HPDE6-E6E7 (cell line): ENCODE measurements around the gene ACTA1.
"Not testable (repeated sequence)": the region's sequence is repeated elsewhere in the genome, so short reads cannot be mapped to it uniquely, and the experiment has no call there.

Source experiments
- DNase-seq: peaks from one replicate; pipeline ENCODE4 v3.0.0; 2011; ENCODE audit warnings: missing footprints; ENCODE audit errors: extremely low spot score

ACTA1 gene

DNA sequence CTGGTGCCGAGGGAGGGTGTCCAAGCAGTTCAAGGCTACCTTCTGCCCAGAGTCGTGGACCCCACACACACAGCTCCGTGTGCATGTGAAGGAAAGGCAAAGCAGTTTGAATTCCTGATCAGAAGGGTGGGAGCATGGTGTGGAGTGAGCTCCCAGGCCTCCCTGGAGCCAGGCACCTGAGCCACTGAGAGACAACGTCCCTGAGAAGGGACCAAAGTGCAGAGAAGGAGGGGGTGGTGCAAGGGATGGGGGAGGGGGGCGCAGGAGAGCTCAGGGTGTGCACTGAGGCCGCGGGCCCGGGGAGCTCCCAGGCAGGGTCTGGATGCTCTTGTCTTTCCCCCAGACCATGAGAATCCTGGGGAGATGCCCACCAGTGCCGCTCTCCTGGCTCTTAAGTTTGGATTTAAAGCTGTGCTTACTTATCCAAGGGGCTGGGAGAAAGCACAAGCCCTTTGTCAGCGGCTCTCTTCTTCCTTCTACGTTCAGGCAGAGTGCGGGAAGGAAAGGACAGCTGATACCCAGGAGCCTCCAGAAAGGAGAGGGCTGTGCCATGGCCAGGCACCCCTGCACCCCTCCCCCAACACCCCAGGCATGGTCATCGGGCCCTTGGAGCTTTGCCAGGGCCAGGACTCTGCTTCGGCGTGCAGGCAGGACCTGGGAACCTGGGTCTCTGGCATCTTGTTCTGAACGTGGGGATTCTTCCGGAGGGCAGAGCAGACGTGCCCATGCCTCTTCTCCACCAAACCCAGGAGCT, 24.1 kb downstream of the ACTA1 start:
- no peak for DNase-seq

DNA sequence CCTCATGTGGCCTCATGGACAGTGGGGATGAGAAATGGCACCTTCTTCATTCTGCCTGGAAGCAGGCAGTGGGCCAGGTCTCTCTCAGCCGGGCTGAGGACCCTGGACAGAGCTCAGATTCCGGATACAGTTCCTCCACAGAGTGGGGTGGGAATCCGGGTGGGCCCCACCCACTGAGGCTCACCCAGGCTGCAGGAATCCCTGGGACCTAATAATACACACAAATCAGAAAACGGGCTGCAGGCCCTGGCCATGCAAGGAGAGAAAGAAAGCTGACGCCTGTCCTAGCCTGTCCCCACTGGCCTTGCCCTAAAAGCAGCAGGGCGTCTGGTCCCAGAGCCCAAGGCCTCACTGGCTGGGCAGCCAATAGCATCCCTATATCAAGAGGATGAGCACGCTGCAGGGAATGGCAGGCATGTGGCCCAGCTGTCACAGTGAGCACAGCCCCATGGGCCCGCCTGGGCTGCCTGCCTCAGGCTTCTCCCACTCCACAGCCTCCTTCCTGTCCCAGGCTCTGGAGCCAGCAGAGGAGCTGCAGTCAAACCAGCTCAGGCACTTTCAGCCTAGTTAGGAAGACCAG, 25.3 kb downstream of the ACTA1 start:
- no peak for DNase-seq

DNA sequence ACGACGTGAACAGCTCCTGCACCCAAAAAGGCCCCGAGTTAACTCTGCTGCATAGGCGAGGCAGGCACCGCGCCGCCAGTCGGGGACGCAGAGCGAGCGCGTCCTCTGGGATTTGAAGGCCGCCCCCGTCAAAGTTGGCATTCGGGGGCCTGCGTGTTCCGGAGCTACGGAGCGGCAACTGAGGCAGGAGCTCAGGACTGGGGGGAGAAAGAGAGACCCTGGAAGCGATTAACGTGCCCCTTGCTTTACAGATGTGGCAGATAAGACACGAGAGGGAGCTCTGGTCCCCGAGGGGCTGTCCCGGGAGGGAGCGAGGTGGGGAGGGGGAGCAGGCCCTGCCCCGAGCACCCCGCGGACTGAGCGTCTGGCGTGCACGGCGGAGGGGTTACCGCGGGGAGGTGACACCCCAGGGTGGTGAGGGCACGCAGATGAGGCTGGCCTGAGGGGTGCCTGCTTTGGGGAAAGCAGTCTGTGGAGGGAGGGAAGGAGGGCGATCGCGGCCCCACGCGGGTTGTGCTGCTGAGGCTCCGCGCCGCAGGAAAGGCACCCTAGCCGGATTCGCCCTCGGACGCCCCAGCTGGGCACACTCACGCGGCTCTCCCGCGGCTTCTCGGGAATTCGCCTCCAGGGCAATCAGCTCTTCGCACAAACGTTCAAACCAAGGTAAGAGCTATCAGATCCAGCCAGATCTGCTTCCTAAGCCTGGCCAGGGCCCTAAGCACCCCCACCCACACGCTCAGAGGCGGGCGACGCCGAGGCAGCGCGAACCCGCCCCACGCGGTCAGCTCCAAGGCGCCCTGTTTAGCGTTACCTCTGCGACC, 26.5 kb downstream of the ACTA1 start:
- no peak for DNase-seq

DNA sequence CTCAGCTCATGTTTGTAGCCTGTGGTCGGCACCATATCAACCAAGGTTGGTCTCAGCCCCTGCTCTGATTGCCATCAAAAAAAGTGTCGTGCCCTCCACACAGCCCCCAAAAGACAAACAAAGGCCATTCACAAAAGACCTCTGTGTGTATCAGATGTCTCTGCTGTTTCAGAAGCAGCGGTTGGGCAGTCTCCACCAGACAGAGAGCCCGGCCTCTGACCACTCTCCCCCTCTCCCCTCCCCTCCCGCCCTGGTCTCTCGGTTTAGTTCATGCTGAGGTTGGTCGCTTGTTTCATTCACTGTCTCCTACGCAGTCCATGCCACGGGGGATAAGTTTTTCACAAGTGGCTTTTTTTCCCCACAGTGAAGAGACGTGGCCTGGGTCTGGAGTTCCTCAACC, 27.1 kb downstream of the ACTA1 start:
- DNase-seq, result no peak

DNA sequence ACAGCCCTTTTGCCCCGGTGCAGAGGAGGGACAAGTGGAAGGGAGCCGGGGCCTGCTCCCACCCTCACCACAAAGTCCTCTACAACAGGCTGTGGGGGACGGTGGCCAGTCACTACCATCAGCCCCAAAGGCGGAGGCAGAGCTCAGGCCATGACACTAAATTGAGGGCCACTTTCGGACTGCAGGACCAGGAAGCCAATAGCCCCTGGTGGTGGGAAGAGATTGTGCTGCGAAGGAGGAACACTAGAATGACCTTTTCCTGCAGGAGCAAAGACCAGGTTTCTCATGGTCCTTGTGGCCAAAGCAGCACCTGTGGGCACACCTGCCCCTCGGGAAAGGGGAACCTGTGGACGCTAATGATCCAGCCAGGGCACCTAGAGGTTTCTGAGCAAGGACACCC, 30.3 kb downstream of the ACTA1 start:
- no peak for DNase-seq

DNA sequence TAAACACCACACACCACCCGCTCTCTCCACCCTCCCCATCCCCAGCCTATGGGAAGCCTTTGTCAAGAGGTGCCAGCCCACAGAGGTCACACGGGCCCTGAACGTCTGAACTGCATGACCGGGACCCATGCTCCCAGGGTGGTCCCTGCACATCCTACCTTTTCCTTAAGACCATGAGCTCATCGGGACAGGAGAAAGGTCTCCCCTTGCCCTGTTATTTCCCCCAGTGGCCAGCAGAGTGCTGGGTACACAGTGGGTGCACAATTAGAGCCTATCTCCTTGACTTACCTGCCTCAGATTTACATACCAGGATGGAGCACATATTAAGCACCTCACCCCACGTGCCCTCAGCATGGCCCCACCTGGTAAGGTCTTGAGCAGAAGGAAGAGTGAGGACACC, 30.9 kb downstream of the ACTA1 start:
- DNase-seq, result no peak

DNA sequence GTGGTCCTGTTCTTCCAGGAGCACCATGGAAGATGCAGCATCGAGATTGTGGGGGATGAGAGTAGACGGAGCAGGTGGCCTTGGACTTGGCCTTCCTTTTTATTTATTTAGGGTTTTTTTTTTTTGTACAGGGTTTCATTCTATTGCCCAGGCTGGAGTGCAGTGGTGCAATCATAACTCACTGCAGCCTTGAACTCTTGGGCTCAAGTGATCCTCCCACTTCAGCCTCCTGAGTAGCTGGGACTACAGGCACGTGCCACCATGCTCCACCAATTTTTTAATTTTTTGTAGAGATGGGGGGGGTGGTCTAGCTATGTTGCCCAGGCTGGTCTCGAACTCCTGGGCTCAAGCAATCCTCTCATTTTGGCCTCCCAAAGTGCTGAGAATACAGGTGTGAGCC, 31.6 kb downstream of the ACTA1 start:
- DNase-seq, result not testable (repeated sequence)

DNA sequence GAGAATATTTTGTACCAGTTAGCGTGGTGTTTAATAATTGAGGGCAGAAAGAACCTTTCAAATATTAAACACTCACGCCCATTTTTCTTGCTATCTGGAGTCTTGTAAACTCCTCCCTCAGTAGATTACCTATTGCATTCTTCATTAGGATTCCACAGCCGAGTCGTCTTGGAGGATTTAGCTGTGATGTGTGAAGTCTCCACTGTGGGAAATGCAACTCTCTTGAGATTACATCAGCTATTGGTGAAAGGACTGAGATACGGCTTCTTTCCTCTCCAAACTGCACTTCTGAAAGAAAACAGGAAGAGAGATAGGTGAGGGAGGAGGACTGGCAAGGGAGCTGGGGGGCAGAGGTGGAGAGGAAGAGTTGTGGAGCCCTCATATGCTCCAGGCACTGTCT, 36.1 kb downstream of the ACTA1 start:
- no peak for DNase-seq

DNA sequence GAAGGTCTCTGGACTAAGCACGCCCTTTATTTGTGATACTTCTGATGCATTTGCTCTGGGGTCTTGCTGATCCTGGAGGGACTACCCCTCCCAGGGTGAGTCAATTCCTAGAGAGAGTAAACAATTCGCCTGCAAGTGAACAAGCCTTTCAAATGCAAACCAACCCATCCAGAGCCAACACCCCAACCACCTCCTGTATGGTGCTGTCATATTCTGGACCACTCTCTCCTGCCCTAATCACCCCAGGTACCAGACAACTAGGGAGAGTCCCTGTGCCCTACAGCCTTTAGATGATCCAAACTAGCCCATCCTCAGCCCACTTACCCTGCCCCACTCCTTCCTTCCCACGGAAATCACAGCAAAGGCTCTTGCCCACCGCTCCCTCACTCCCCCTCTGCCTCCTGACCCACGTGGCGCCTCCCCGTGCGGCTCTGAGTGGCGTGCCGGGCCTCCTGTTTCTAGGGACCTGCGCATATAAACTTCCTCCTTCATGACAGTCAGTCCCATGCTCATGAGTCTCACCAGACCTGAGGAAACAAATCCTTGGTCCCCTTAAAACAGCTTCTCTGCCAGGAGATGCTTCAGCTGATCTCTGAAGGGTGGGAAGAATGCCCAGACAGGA, 37.2 kb downstream of the ACTA1 start:
- DNase-seq, result no peak

DNA sequence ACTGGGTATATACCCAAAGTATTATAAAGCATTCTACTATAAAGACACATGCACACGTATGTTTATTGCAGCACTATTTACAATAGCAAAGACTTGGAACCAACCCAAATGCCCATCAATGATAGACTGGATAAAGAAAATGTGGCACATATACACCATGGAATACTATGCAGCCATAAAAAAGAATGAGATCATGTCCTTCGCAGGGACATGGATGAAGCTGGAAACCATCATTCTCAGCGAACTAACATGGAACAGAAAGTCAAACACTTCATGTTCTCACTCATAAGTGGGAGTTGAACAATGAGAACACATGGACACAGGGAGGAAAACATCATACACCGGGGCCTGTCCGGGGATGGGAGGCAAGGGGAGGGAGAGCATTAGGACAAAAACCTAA, 39.4 kb downstream of the ACTA1 start:
- not testable (repeated sequence) for DNase-seq

DNA sequence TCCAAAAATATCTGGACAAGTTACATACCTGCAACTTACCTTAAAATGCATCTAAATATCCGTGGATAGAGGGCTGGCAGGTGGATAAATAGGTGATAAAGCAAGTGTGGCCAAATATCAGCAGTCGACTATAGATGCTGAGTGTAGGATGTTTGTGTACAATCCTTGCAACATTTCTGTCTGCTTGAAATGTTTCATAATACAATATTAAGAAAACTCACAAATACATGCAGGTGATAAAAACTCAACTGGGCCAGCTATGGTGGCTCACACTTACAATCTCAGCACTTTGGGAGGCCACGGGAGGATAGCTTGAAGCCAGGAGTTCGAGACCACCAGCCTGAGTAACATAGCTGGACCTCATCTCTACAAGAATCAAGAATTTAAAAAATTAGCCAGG, 41.0 kb downstream of the ACTA1 start:
- no peak for DNase-seq

DNA sequence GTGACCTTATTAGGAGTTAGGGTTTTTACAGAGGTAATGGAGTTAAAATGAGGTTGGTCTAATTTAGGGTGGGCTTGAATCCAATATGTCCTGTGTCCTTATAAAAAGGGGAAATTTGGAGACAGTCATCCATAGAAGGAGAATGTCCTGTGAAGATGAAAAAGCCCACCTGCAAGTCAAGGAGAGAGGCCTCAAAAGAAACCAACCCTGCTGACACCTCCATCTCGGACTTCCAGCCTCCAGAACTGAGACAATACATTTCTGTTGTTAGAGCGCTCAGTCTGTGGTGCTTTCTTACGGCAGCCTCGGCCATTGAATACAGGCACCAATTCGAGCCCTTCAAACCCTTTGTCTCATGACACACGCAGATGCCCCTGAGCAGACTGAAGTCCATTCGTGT, 43.8 kb downstream of the ACTA1 start:
- no peak for DNase-seq

DNA sequence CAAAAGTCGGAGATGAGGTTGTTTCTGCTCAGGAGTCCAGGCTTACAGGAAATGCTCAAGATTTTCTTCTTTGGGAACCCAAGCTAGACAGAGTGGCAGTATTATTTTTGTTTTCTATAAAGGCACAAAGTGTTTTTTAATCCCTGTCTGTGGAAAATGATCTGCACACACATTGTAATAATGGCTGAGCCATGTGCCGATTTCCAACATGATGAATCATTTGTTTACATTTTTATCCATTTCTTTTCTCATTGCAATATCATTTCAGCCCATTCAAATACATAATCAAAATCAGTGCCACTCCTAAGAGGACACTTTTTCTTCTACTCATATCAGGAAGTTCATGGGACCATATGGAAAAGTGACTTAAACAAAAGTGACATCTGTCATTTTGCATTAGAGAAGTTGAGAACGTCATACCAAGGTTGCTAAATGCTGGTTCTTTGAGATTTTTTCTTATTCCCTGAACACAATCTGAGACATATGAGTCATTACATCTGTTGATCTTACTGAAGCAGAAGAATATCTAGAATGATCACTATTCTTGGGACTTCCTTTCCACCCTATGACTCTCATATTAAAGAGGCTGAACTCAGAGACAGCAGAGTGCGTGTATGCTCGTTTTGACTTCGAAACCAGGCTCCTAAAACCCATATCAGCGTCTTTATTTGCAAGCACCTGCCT, 44.9 kb downstream of the ACTA1 start:
- DNase-seq, result peak; percentile 32

DNA sequence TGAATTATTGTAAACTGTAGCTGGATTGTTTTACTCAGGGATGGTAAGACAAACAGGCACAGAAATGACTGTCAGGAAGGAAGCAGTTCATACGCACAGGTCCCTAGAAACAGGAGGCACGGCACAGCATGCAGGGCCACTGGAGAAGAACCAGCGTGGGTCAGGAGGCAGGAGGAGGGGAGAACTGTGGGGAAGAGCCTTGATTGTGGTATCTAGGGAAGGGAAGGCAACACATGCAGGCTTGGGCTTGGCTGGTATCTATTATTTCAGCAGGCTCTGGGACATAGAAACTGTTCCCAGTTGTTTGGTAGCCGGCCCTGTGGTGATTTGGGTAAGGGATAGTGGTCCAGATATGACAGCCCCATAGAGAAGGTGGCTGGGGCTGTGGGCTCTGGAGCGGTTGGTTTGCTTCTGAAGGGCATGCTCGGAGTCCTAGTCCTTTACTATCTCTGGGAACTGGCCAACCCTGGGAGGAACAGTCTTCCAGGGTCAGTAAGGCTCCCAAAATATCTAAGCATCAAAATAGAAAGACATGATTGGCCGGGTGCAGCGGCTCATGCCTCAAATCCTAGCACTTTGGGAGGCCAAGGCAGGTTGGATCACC, 47.9 kb downstream of the ACTA1 start:
- DNase-seq, result no peak

DNA sequence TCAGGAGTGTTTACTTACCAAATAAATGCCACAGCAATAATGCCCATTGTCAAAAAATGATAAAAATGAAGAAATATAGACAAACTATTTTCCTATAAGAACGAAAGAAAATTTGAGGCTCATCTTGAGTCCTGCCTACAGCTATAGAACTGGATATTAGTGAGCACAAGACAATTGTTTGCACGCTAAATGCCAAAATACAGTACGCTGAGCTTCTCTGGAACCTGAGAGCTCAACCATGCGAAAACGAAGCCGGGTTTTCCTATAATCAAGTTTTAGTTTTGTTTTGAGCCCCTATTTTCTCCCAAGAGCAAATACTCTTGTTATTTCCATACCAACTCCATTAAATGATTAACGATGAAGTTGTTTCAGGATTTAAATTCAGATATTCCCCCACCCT, 49.1 kb downstream of the ACTA1 start:
- no peak for DNase-seq

DNA sequence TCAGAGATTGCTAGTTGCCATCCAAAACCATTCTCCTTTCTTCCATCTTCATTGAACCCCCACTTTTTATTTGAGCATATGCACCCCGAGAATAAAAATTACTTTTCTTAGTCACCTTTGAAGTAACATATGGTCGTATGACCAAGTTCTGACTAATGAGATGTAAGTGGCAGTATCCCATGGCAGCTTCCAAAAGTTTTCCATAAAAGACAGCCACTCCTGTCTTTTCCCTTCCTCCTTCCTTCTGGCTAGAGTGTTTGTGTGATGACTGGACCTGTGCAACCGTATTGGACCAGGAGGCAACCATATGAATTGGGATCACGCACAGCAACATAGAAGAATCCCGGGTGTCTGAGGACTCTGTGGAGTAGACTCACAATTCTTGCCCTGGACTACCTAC, 49.9 kb downstream of the ACTA1 start:
- DNase-seq, result no peak

DNA sequence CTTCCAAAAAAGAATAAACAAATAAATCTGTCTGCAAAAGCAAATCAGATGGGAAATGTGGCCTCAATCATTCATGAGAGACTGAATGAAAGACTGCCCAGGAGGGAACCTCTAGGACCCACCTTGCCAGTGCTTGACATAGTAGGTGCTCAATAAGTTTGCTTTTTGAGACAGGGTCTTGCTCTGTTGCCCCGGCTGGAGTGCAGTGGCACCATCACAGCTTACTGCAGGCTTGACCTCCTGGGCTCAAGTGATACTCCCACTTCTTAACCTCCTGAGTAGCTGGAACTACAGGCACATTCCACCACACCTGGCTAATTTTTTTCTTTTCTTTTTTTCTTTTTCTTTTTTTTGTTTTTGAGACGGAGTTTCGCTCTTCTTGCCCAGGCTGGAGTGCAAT, 50.7 kb downstream of the ACTA1 start:
- DNase-seq, result no peak
